ENCODE results near the gene PSMC3IP. TPM values are rescaled to one million over a fixed set of nuclear protein-coding genes. Genes with fewer than 3 reads are reported as not detected.
A peak's percentile ranks its signal among the peaks of the same experiment; 100 is the strongest.

PSMC3IP gene
- total and polyA plus RNA-seq, 12 donors: 1.2 to 7.7 (median 2.0) TPM; not detected in 1

GRCh38 chr17:42586514-42587230 is 9.1 kb upstream of the PSMC3IP start:
- DNase-seq: peak in 1 of 7 donors; percentile 18
- Histone ChIP-seq H3K9me3 (replicated peaks in 1 of 3) (no peaks in the 10 kb centered on the region), H3K4me3 (no peak overlapping the region), H3K27ac (no peak overlapping the region), H3K4me1 (replicated peaks in 1 of 2) (no peaks in the 10 kb centered on the region), H3K27me3 (no peaks in the 10 kb centered on the region), H3K36me3 (replicated peaks in 1 of 2) (peaks cover 0 to 99% of the 10 kb centered on the region in 2 donors)
- 74 to 81% (median 78%) methylated on average over 7 of the region's 7 CpGs for WGBS, 4 donors
- TF ChIP-seq CTCF (IDR thresholded peaks at IDR 0.05) (no peak), POLR2A (IDR thresholded peaks at IDR 0.05) (no peak)
- intact Hi-C loops (cut with DNase I): loop anchor here in 1 of 2 donors (10.0 kb wide), 1 partner anchor 88 kb away; the partner anchor contains the start of gene PLEKHH3

- Histone ChIP-seq H3K4me1 (replicated peaks in 1 of 2) (no peaks in the 10 kb centered on the region), H3K36me3 (replicated peaks in 1 of 2) (peaks cover 0 to 98% of the 10 kb centered on the region in 2 donors), H3K27me3 (no peaks in the 10 kb centered on the region), H3K27ac (peak overlapping the region in 2 of 5 donors; percentile 28 to 67), H3K9me3 (replicated peaks in 1 of 3) (no peaks in the 10 kb centered on the region), H3K4me3 (no peak overlapping the region)
- no peak for TF ChIP-seq POLR2A (IDR thresholded peaks at IDR 0.05)
- no peak for TF ChIP-seq CTCF (IDR thresholded peaks at IDR 0.05)
- 5 to 33% (median 19%) methylated on average over 1 of the region's 1 CpG for WGBS, 4 donors
- DNase-seq: peak in 3 of 7 donors; percentile 32 to 52 (median 48)
- intact Hi-C loops (cut with DNase I): loop anchor here in 1 of 2 donors (10.0 kb wide), 1 partner anchor 89 kb away; the partner anchor contains the start of gene PLEKHH3
Observed at GRCh38 chr17:42585353-42585752, 7.8 kb upstream of the PSMC3IP start.

DNA sequence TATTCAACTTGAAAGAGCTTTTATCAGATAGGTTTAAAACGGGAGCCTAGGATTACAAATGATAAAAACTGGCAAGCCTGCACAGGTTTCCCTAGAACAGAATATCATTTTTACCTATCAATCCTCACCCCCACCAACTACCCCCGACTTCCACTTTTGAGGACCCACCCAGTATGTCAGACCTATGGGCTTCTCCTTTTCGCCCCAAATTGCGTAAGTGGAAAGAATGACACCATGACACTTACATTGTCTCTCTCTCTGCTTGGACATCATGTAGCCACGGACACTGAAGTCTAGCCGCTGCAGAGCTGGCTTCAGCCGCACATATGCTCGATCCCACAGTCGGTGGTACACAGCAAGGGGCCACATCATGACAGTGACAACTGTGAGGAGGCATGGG is 7.4 kb upstream of the PSMC3IP start:
- TF ChIP-seq CTCF (IDR thresholded peaks at IDR 0.05) (no peak), POLR2A (IDR thresholded peaks at IDR 0.05) (no peak)
- Histone ChIP-seq H3K27me3 (no peaks in the 10 kb centered on the region), H3K36me3 (replicated peaks in 1 of 2) (peaks cover 0 to 98% of the 10 kb centered on the region in 2 donors), H3K27ac (peak overlapping the region in 2 of 5 donors; percentile 28 to 67), H3K4me1 (replicated peaks in 1 of 2) (no peaks in the 10 kb centered on the region), H3K4me3 (no peak overlapping the region), H3K9me3 (replicated peaks in 1 of 3) (no peaks in the 10 kb centered on the region)
- DNase-seq: peak in 1 of 7 donors; percentile 46
- WGBS, 4 donors: 70 to 88% (median 83%) methylated on average over 6 to 9 of the region's 9 CpGs
- intact Hi-C loops (cut with DNase I): loop anchor here (5.0 to 10.0 kb wide), 2 partner anchors 90 to 97 kb away; partner anchors contain the start of genes CCR10 (in 1 of the 2), CNTNAP1 (in 1 of the 2) and PLEKHH3 (in 1 of the 2)

- Histone ChIP-seq H3K27me3 (no peaks in the 10 kb centered on the region), H3K4me1 (replicated peaks in 1 of 2) (peaks cover 5 to 17% of the 10 kb centered on the region in 2 donors), H3K9me3 (replicated peaks in 1 of 3) (no peaks in the 10 kb centered on the region), H3K4me3 (no peak overlapping the region), H3K27ac (no peak overlapping the region), H3K36me3 (replicated peaks in 1 of 2) (peaks cover 0 to 73% of the 10 kb centered on the region in 2 donors)
- 67 to 76% (median 73%) methylated on average over 3 to 10 of the region's 10 CpGs for WGBS, 4 donors
- TF ChIP-seq CTCF (IDR thresholded peaks at IDR 0.05): no peak
- no peak for TF ChIP-seq POLR2A (IDR thresholded peaks at IDR 0.05)
- intact Hi-C loops (cut with DNase I): loop anchor here (5.0 to 10.0 kb wide), 2 partner anchors 93 to 100 kb away; partner anchors contain the start of genes CCR10 (in 1 of the 2), CNTNAP1 (in 1 of the 2) and PLEKHH3 (in 1 of the 2)
- peak in 1 of 7 donors; percentile 46 for DNase-seq
Observed at GRCh38 chr17:42581744-42582270, 4.3 kb upstream of the PSMC3IP start.

Measured in adrenal gland (tissue), 12 donors.